MM.1S (cell line): Measurements from ENCODE around the gene CHMP5.

Experiments
- DNase-seq: peaks from one replicate; pipeline ENCODE4 v3.0.0-alpha.2; 2015
- H2AFZ ChIP-seq: fragments of 300-600 bp; sonication (generic); 2 replicates; pipeline ENCODE4 v1.6.0; 2016; ENCODE audit warnings: antibody characterized with exemption, low read length
- H3F3A ChIP-seq: fragments of 300-600 bp; sonication (generic); 2 replicates; pipeline ENCODE4 v1.6.1; 2016; ENCODE audit warnings: mild to moderate bottlenecking, antibody characterized with exemption, low read length, moderate library complexity, mixed read lengths; ENCODE audit not compliant: insufficient read depth
- H3K27ac ChIP-seq: fragments of 300-600 bp; sonication (generic); 2 replicates; pipeline ENCODE4 v1.5.1; 2016; ENCODE audit warnings: mild to moderate bottlenecking, low read length
- H3K27me3 ChIP-seq: fragments of 300-600 bp; sonication (generic); replicated peaks from 2 replicates; pipeline ENCODE4 v1.6.0; 2016; ENCODE audit warnings: low read length; ENCODE audit not compliant: insufficient read depth
- H3K36me3 ChIP-seq: fragments of 300-600 bp; sonication (generic); replicated peaks from 2 replicates; pipeline ENCODE4 v1.6.1; 2016; ENCODE audit warnings: mild to moderate bottlenecking, low read length, mixed read lengths; ENCODE audit not compliant: insufficient read depth
- H3K4me1 ChIP-seq: fragments of 300-600 bp; sonication (generic); 2 replicates; pipeline ENCODE4 v1.6.1; 2016; ENCODE audit warnings: low read length, mixed read lengths
- H3K4me2 ChIP-seq: fragments of 300-600 bp; sonication (generic); 2 replicates; pipeline ENCODE4 v1.6.0; 2016; ENCODE audit warnings: low read depth, low read length
- H3K4me3 ChIP-seq: fragments of 300-600 bp; sonication (generic); 2 replicates; pipeline ENCODE4 v1.5.1; 2016; ENCODE audit warnings: low read length, mixed read lengths
- H3K79me2 ChIP-seq: fragments of 300-600 bp; sonication (generic); 2 replicates; pipeline ENCODE4 v1.6.1; 2016; ENCODE audit warnings: mixed run types, low read length, mixed read lengths
- H3K9ac ChIP-seq: fragments of 300-600 bp; sonication (generic); 2 replicates; pipeline ENCODE4 v1.6.1; 2016; ENCODE audit warnings: low read length, mixed read lengths
- H3K9me2 ChIP-seq: fragments of 300-600 bp; sonication (generic); replicated peaks from 2 replicates; pipeline ENCODE4 v1.6.1; 2016; ENCODE audit warnings: mild to moderate bottlenecking, low read length, mixed read lengths; ENCODE audit not compliant: insufficient read depth
- H3K9me3 ChIP-seq: fragments of 300-600 bp; sonication (generic); replicated peaks from 2 replicates; pipeline ENCODE4 v1.6.1; 2016; ENCODE audit warnings: mild to moderate bottlenecking, low read length, mixed read lengths; ENCODE audit not compliant: insufficient read depth
- H4K20me1 ChIP-seq: fragments of 300-600 bp; sonication (generic); 2 replicates; pipeline ENCODE4 v1.6.1; 2016; ENCODE audit warnings: mild to moderate bottlenecking, low read length, moderate library complexity, mixed read lengths; ENCODE audit not compliant: insufficient read depth
- CTCF ChIP-seq: fragments of 300-600 bp; sonication (generic); IDR thresholded peaks from 2 replicates; pipeline ENCODE4 v1.5.1; 2016; ENCODE audit warnings: antibody characterized with exemption, low read length, mixed read lengths
- EZH2 ChIP-seq: fragments of 300-600 bp; sonication (generic); optimal IDR thresholded peaks from 2 replicates; pipeline ENCODE3; 2017; ENCODE audit warnings: low read depth, mild to moderate bottlenecking, antibody characterized with exemption, low read length, mixed read lengths
- EZH2phosphoT487 ChIP-seq: fragments of 300-600 bp; sonication (generic); IDR thresholded peaks from 2 replicates; pipeline ENCODE4 v1.6.1; 2018; ENCODE audit warnings: antibody characterized with exemption, low read length

The CHMP5 gene

GRCh38 chr9:33285502-33285901 lies 20.7 kb downstream of the CHMP5 start:
- Histone ChIP-seq H3K36me3 (no peaks in the 10 kb centered on the region), H3K9me3 (no peaks in the 10 kb centered on the region), H3K4me3 (no peak overlapping the region), H3K9ac (no peak overlapping the region), H3F3A (peaks cover 14% of the 10 kb centered on the region), H3K79me2 (peaks cover 2% of the 10 kb centered on the region), H3K9me2 (no peaks in the 10 kb centered on the region), H3K4me1 (peaks cover 4% of the 10 kb centered on the region; the same call in 1 of the 2 replicates), H4K20me1 (no peaks in the 10 kb centered on the region), H3K4me2 (no peak overlapping the region), H3K27ac (no peak overlapping the region), H2AFZ (no peak overlapping the region), H3K27me3 (no peaks in the 10 kb centered on the region)
- no peak for DNase-seq
- no peak for TF ChIP-seq EZH2
- no peak for TF ChIP-seq CTCF
- no peak for TF ChIP-seq EZH2phosphoT487

- no peaks in the 10 kb centered on the region for H3K9me3 ChIP-seq
- H3F3A ChIP-seq = peaks cover 19% of the 10 kb centered on the region
- no peak overlapping the region for H3K9ac ChIP-seq
- no peaks in the 10 kb centered on the region for H3K36me3 ChIP-seq
- H4K20me1 ChIP-seq = no peaks in the 10 kb centered on the region
- H3K4me2 ChIP-seq = no peak overlapping the region
- peaks cover 9% of the 10 kb centered on the region for H3K4me1 ChIP-seq
- no peaks in the 10 kb centered on the region for H3K27me3 ChIP-seq
- no peaks in the 10 kb centered on the region for H3K9me2 ChIP-seq
- H2AFZ ChIP-seq = no peak overlapping the region
- DNase-seq = peak; percentile 83
- no peak overlapping the region for H3K4me3 ChIP-seq
- H3K79me2 ChIP-seq = peaks cover 17% of the 10 kb centered on the region
- peak; percentile 82 for TF ChIP-seq CTCF
- TF ChIP-seq EZH2phosphoT487 = no peak
- H3K27ac ChIP-seq = peak overlapping the region; percentile 29; the same call in 1 of the 2 replicates
Measured at GRCh38 chr9:33287087-33287490, 22.2 kb downstream of the CHMP5 start.

DNA sequence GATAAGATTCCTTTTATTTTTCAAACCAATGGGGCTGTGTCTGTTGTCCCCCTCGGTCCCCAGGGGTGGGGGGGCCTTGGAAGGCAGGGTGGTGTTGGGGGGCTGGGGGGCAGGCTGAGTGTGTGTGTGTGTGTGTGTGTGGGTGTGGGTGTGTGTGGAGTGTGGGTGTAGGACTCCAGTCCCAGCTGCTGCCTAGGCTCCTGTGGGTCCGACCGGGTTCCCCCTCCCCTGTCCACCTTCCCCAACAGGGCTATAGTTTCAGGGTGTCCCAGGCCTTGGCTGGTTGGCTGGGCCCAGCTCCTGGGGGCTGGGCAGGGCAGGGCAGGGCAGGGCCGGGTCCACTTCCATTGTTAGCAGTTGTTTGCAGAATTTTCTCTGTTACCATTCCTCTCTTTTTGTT lies 23.4 kb downstream of the CHMP5 start:
- Histone ChIP-seq H3K27ac (no peak overlapping the region), H3K4me1 (peaks cover 18% of the 10 kb centered on the region), H3K36me3 (peaks cover under 1% of the 10 kb centered on the region; the same call in 1 of the 2 replicates), H3F3A (peaks cover 20% of the 10 kb centered on the region), H3K9me3 (no peaks in the 10 kb centered on the region), H3K27me3 (no peaks in the 10 kb centered on the region), H3K9ac (no peak overlapping the region), H3K79me2 (peaks cover 29% of the 10 kb centered on the region), H2AFZ (no peak overlapping the region), H3K4me3 (no peak overlapping the region), H3K9me2 (no peaks in the 10 kb centered on the region), H4K20me1 (no peaks in the 10 kb centered on the region), H3K4me2 (no peak overlapping the region)
- no peak for TF ChIP-seq EZH2
- TF ChIP-seq EZH2phosphoT487 = no peak
- TF ChIP-seq CTCF = no peak
- no peak for DNase-seq
